GM21619 (cell line): ENCODE data around the gene SUPT6H.
"Not testable (repeated sequence)": the region's sequence is repeated elsewhere in the genome, so short reads cannot be mapped to it uniquely, and the experiment has no call there.

ENCODE experiments used
- ATAC-seq: cut with Tn5 transposase; IDR thresholded peaks from one replicate; pipeline ENCODE4 v1.9.1; 2021; ENCODE audit not compliant: unreplicated experiment

SUPT6H gene

DNA sequence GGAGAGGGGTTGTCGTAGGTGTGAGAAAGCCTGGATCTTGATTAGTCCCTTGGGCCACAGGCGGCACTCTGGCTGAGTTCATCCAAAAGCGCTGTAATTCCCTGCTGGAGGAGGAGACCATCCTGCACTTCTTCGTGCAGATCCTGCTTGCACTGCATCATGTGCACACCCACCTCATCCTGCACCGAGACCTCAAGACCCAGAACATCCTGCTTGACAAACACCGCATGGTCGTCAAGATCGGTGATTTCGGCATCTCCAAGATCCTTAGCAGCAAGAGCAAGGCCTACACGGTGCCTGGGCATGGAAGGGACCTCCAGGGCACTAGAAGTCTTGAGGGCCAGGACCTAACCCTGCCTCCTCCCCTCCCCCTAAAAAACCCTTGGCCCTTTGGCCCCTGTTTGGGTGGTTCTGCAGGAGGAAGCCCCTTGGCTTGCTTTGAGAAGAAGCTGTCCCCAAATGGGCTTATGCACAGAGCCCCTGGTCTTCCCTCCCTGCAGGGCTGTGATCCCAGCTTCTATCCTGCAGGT is 72.8 kb downstream of the SUPT6H start:
- no peak for ATAC-seq

GRCh38 chr17:28735242-28735722 is 73.3 kb downstream of the SUPT6H start:
- ATAC-seq: no peak

- ATAC-seq: not testable (repeated sequence)
Observed at GRCh38 chr17:28735913-28736769, 74.1 kb downstream of the SUPT6H start.

DNA sequence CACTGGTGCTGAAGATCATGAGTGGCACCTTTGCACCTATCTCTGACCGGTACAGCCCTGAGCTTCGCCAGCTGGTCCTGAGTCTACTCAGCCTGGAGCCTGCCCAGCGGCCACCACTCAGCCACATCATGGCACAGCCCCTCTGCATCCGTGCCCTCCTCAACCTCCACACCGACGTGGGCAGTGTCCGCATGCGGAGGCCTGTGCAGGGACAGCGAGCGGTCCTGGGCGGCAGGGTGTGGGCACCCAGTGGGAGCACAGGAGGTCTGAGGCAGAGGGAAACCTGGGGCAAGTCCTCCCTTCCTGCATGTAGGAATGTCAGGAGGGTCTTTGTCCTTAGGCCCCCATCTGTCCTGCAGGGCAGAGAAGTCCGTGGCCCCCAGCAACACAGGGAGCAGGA is 75.3 kb downstream of the SUPT6H start:
- ATAC-seq: no peak

GRCh38 chr17:28737770-28738679 is 76.0 kb downstream of the SUPT6H start:
- ATAC-seq: peak; percentile 49

DNA sequence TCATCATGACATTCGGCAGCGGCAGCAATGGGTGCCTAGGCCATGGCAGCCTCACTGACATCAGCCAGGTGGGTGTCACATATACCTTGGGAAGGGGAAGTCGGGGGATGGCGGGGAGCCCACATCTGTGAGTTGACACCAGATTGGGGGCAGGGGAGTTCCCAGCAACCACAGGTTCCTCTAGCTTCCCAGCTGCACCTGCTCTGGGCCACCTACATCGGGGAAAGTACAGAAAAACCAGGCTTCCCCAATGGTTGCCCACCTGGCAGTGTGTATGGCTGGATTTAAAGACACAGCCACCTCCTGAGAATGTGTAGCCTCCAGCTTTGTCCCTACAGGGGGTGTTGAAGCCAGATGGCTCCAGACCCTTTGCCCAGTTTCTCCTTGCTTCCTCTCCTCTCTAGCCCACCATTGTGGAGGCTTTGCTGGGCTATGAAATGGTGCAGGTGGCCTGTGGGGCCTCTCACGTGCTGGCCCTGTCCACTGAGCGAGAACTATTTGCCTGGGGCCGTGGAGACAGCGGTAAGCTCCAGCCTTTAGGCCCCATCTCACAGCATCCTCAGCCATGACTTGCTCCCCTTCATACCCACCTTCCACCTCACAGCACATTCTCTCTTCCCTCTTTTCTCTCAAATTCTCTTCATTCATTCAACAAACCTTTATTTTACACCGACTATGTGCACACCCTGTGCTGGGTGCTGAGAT is 76.8 kb downstream of the SUPT6H start:
- peak; percentile 23 for ATAC-seq

GRCh38 chr17:28740406-28741357 is 78.7 kb downstream of the SUPT6H start:
- ATAC-seq: no peak

DNA sequence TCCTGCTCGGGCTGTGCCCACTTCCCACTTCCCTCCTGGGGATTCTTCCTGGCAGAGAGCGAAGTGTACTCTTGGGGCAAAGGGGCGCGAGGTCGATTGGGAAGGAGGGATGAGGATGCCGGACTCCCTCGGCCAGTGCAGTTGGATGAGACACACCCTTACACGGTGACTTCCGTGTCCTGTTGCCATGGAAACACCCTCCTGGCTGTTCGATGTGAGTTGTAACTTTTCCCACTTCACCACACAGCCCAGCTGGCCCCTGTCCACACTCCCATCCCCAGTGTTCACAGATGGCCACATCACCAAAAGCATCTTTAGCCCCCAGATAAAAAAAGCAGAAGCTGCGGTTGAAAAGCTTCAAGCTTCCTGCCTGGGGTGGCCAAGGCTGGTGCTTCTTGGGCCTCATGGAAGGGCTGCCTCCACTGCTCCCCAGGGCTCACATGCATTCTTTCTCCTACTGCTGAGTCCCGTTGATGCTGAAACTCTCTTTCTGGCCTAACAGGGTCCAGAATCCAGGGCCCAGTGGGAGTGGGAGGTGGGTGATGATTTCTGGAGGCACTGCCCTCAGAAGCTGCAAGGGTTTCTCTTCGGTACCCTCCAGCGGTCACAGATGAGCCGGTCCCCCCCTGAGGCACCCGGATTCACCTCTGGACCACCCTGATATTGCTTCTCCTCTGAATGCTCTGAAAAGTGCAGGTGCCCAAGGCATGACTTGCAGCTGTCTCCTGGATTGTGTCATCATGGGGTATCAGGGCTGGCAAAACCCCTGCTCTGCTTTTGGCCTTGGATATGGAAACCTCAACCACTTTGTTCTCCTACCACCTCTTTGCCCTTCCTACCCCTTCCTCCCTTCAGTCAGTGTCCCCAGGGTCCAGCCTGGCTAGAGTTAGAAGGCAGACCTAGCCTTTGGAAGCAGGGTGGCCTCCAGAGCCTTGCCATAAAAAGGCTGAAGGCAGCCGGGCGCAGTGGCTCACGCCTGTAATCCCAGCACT is 79.6 kb downstream of the SUPT6H start:
- no peak for ATAC-seq

DNA sequence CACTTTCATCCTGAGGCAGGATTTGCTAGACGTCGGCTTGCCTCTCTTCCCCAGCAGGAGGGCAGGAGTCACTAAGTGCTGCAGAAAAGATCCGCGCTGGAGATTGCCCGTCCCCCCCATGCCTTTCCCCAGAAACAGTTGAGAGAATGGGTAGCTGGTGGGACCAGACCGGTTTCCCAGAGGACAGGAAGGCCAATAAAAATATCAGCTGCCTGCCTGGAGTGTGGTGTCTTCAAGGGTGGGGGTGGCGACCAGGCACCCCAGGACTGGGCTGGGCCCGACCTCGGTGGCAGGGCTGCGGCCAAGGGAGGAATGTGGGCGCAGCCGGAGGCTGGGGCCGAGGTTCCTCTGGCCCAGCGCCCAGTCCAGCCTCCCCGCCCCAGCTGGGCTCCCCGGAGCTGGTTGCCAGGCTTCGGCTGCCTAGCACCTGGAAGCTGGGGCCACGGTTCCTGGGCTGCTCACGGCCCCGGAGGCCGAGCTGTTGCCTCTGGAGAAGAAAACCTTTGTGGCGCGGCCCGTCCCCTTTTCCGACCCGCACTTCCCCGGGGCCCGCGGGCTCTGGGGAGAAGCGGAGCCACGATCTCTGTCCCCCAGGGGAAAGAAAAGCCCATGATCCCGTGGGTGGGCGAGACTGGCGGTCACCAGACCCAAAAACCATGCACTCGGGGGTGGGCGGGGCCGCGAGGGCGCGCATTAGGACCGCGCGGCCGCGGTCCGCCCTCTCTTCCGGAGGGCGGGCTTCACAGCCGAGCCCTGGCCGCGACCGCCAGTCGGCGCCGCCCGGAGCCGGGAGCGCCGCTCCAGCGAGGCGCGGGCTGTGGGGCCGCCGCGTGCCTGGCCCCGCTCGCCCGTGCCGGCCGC is 81.5 kb downstream of the SUPT6H start, which contains the start of gene TRAF4:
Gene TRAF4 (plus strand): TSS at position 769 of the 861 bp plus-strand sequence. CDS start 102 bp downstream, outside the sequence.
- ATAC-seq: peak; percentile 38

GRCh38 chr17:28744104-28744971 is 82.3 kb downstream of the SUPT6H start:
- ATAC-seq: no peak

DNA sequence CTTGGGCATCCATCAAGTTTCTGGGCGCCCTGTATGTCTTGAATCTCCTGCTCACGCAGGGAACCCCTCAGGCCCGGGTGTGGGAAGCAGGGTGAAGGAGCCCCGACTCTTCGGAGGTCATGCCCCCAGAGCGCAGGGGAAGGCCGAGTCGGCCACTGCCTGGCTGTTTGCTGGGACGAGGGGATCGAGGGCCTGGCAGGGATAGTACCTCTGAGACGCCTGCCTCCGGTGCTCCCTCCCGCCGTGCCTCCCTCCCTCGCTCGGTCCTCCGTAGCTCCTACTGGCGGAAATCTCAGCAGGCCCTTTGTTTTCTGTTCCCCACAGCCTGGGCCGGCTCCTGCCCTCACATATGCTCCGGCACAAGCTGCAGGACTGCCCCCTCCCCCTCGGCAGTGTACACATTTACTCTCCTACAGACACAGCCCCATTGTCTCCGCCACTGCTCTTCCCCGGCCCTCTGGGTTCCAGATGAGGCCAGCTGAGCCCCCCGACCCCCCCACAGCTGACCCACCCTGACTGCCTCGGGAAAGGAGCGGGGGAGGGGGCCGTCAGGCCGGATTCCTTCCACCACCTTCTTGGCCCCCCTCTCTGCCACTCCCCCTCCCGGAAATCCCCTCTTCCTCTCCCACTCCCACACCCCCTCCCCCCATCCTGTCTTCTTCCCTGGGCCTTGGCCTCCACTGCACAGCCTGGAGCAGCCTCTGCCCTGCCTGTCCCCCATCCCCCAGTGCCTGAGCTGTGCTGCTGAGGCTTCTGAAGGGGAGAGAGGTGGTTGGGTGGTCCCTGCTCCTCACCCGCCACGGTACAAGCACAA is 83.2 kb downstream of the SUPT6H start:
- ATAC-seq: no peak

- no peak for ATAC-seq
Observed at GRCh38 chr17:28745786-28746411, 83.9 kb downstream of the SUPT6H start.

DNA sequence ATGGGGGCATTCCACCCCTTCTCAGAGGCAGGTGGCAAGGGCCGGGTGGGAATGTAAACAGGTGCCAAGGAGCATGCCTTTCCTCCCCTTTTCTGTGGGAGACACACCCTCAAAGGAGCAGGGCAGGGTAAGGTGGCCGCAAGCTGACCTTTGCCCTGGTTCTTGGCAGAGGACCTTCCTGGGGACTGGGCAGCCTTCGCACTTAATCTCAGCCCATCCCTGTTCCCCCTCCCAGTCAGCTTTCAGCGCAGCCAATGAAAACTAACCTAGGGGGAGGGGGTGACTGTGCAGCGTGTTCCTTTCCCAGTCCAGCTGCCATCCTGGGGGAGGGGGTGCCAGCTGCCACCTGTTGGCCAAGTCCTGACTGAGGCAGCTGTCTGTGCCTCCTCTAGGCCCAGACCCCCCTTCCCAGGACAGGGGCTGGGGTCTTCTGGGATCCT is 84.6 kb downstream of the SUPT6H start:
- ATAC-seq: no peak

GRCh38 chr17:28747051-28747691 is 85.2 kb downstream of the SUPT6H start:
- no peak for ATAC-seq
